GM23248 (cell line): ENCODE measurements around the gene COL1A2. TPM values are rescaled to one million over a fixed set of nuclear protein-coding genes. Genes with fewer than 3 reads are reported as not detected.
A peak's percentile ranks its signal among the peaks of the same experiment; 100 is the strongest.

ENCODE experiments used
- DNase-seq: peaks from one replicate; pipeline ENCODE4 v3.0.0-alpha.2; 2015
- H2AFZ ChIP-seq: fragments of 200-600 bp; sonication (generic); 2 replicates; pipeline ENCODE4 v1.6.1; 2016; ENCODE audit warnings: antibody characterized with exemption
- H3F3A ChIP-seq: fragments of 200-600 bp; sonication (generic); 2 replicates; pipeline ENCODE4 v1.6.1; 2016; ENCODE audit warnings: mild to moderate bottlenecking, antibody characterized with exemption, mixed run types; ENCODE audit not compliant: insufficient read depth
- H3K27ac ChIP-seq: fragments of 200-600 bp; sonication (generic); 2 replicates; pipeline ENCODE4 v1.5.1; 2016; ENCODE audit warnings: mild to moderate bottlenecking
- H3K27me3 ChIP-seq: fragments of 200-600 bp; sonication (generic); replicated peaks from 2 replicates; pipeline ENCODE4 v1.6.1; 2016; ENCODE audit warnings: mild to moderate bottlenecking; ENCODE audit not compliant: insufficient read depth
- H3K36me3 ChIP-seq: fragments of 200-600 bp; sonication (generic); 2 replicates; pipeline ENCODE4 v1.6.1; 2016; ENCODE audit warnings: low read depth, mild to moderate bottlenecking
- H3K4me1 ChIP-seq: fragments of 200-600 bp; sonication (generic); 2 replicates; pipeline ENCODE4 v1.6.1; 2016; ENCODE audit warnings: mild to moderate bottlenecking; ENCODE audit not compliant: insufficient read depth
- H3K4me2 ChIP-seq: fragments of 200-600 bp; sonication (generic); one replicate; pipeline ENCODE4 v1.6.1; 2016; ENCODE audit warnings: mild to moderate bottlenecking; ENCODE audit not compliant: unreplicated experiment
- H3K4me3 ChIP-seq: fragments of 200-600 bp; sonication (generic); 2 replicates; pipeline ENCODE4 v1.5.1; 2016; ENCODE audit warnings: mild to moderate bottlenecking
- H3K79me2 ChIP-seq: fragments of 200-600 bp; sonication (generic); 2 replicates; pipeline ENCODE4 v1.6.1; 2016; ENCODE audit warnings: mild to moderate bottlenecking; ENCODE audit not compliant: insufficient read depth
- H3K9ac ChIP-seq: fragments of 200-600 bp; sonication (generic); 2 replicates; pipeline ENCODE4 v1.6.1; 2016; ENCODE audit warnings: mild to moderate bottlenecking
- H3K9me2 ChIP-seq: fragments of 200-600 bp; sonication (generic); 2 replicates; pipeline ENCODE4 v1.6.1; 2016; ENCODE audit warnings: mixed run types, mild to moderate bottlenecking, moderate library complexity; ENCODE audit not compliant: insufficient read depth
- H3K9me3 ChIP-seq: fragments of 200-600 bp; sonication (generic); one replicate; pipeline ENCODE4 v1.6.1; 2017; ENCODE audit warnings: low read depth
- H4K20me1 ChIP-seq: fragments of 200-600 bp; sonication (generic); 2 replicates; pipeline ENCODE4 v1.6.0; 2016; ENCODE audit not compliant: insufficient read depth
- EZH2 ChIP-seq: fragments of 200-600 bp; sonication (generic); IDR thresholded peaks from 2 replicates; pipeline ENCODE4 v1.6.1; 2018; ENCODE audit warnings: antibody characterized with exemption, mild to moderate bottlenecking; ENCODE audit not compliant: insufficient read depth, poor library complexity, severe bottlenecking
- EZH2phosphoT487 ChIP-seq: fragments of 200-600 bp; sonication (generic); IDR thresholded peaks from 2 replicates; pipeline ENCODE4 v1.6.1; 2018; ENCODE audit warnings: antibody characterized with exemption, moderate library complexity, mild to moderate bottlenecking, low read depth; ENCODE audit not compliant: insufficient read depth
- WGBS, 2 experiments: methylation state at CpG; one replicate each; pipeline ENCODE4 v1.1.6; 2015 to 2017; ENCODE audit warnings: low lambda C conversion rate in 2 of 2, low coverage in 1 of 2; ENCODE audit errors: missing lambda C conversion rate in 2 of 2; 5-methylcytosine and 5-hydroxymethylcytosine counted together
- in situ Hi-C: fragments of 300-500 bp; cut with MboI; formaldehyde crosslinking; loops from 2 replicates; pipeline ENCODE4 v1.15.0; 2020
- polyA plus RNA-seq: library from polyadenylated mRNA; unstranded; fragments of >200 nt; fragmentation: Nextera tagmentation; extraction: Ambion mirVana; gene quantifications from 2 replicates; pipeline ENCODE4 v1.2.1, GENCODE V29; 2016
- total RNA-seq: library from RNA; depleted of rRNA; stranded (reverse); fragments of >200 nt; shearing (Covaris generic); gene quantifications from 2 replicates; pipeline ENCODE4 v1.2.3, GENCODE V29; 2014

The COL1A2 gene
- total and polyA plus RNA-seq, 2 experiments from 2014 or later = 9,779 to 11,288 TPM

- Histone ChIP-seq H3K27me3 (no peaks in the 10 kb centered on the region), H3K27ac (no peak overlapping the region), H3K9ac (no peak overlapping the region), H3K9me3 (no peaks in the 10 kb centered on the region), H3K4me2 (no peak overlapping the region), H3K4me1 (no peaks in the 10 kb centered on the region), H3K36me3 (no peaks in the 10 kb centered on the region), H2AFZ (no peak overlapping the region), H3K79me2 (no peaks in the 10 kb centered on the region), H3K9me2 (no peaks in the 10 kb centered on the region), H3K4me3 (no peak overlapping the region), H3F3A (no peaks in the 10 kb centered on the region), H4K20me1 (no peaks in the 10 kb centered on the region)
- DNase-seq = no peak
- TF ChIP-seq EZH2phosphoT487 (no peak), EZH2 (no peak)
- in situ Hi-C loops = no loop called here
- WGBS, 2 experiments = 63 to 66% methylated on average over 5 of the region's 5 CpGs
Measured at GRCh38 chr7:94446308-94446707, 51.6 kb downstream of the COL1A2 start.

DNA sequence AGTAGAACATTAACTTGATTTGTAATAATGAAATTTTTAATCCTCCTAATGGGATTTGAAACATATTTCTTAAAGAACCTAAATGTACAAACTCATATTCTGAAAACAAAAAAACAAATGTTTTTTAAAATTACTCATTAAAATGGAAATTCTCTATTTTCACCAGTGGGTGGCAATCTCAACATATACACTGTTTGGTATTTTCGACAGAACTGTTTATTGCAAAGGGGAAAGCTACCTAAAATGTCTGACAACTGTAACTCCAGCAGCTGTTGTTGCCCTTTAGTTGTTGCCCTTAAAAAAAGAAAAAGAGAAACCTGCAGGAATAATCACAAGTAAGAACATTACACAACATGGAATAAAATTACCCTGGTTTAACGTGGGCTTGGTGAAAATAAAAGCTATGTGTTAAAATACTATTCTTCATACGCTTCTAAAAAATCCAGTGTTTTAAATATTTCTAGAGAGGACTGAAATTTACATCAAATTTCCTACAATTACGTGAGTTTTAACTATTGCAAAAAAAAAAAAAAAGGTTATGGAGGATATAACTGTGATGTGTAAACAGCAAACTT is 54.5 kb downstream of the COL1A2 start:
- H3K9me2 ChIP-seq = no peaks in the 10 kb centered on the region
- H3K27ac ChIP-seq = no peak overlapping the region
- no peak overlapping the region for H3K4me2 ChIP-seq
- no peaks in the 10 kb centered on the region for H4K20me1 ChIP-seq
- DNase-seq = peak; percentile 74
- no peaks in the 10 kb centered on the region for H3K36me3 ChIP-seq
- H3K79me2 ChIP-seq = no peaks in the 10 kb centered on the region
- H3K27me3 ChIP-seq = no peaks in the 10 kb centered on the region
- no peaks in the 10 kb centered on the region for H3K4me1 ChIP-seq
- no peak overlapping the region for H3K9ac ChIP-seq
- in situ Hi-C loops = no loop called here
- H3K4me3 ChIP-seq = no peak overlapping the region
- peak overlapping the region; percentile 52 for H2AFZ ChIP-seq
- H3K9me3 ChIP-seq = no peaks in the 10 kb centered on the region
- no peak for TF ChIP-seq EZH2phosphoT487
- no peak for TF ChIP-seq EZH2
- WGBS, 2 experiments = 34 to 35% methylated on average over 4 of the region's 4 CpGs
- H3F3A ChIP-seq = no peaks in the 10 kb centered on the region

GRCh38 chr7:94450044-94450697 is 55.5 kb downstream of the COL1A2 start:
- Histone ChIP-seq H3K79me2 (no peaks in the 10 kb centered on the region), H4K20me1 (no peaks in the 10 kb centered on the region), H3K4me2 (no peak overlapping the region), H2AFZ (no peak overlapping the region), H3F3A (no peaks in the 10 kb centered on the region), H3K4me1 (no peaks in the 10 kb centered on the region), H3K9me3 (no peaks in the 10 kb centered on the region), H3K9ac (no peak overlapping the region), H3K9me2 (no peaks in the 10 kb centered on the region), H3K4me3 (no peak overlapping the region), H3K36me3 (no peaks in the 10 kb centered on the region), H3K27me3 (no peaks in the 10 kb centered on the region), H3K27ac (no peak overlapping the region)
- in situ Hi-C loops = loop anchor here (25.0 kb wide), 3 partner anchors 587 to 1037 kb away; partner anchors contain the start of gene ASB4
- TF ChIP-seq EZH2 (no peak), EZH2phosphoT487 (no peak)
- 88 to 91% methylated on average over 4 of the region's 4 CpGs for WGBS, 2 experiments
- no peak for DNase-seq

DNA sequence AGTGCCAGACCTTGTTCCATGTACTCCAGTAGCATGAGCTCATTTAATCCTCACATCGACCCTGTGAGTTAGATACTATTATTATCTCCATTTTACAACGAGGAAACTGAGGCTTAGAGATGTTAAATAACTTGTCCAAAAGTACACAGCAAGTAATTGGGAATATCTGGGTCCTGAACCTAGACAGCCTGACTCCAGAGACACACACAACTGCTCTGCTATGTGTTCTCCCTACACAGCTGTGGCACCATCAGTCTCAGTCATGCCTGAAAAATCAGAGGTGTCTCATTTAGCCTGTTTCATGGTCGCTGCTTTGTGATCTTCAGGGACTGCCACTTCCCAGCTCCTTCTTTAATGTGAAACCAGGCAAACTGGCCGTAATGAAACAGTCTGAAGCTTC is 56.5 kb downstream of the COL1A2 start:
- Histone ChIP-seq H3K4me3 (no peak overlapping the region), H4K20me1 (no peaks in the 10 kb centered on the region), H3K9me3 (no peaks in the 10 kb centered on the region), H3F3A (no peaks in the 10 kb centered on the region), H3K9ac (no peak overlapping the region), H3K9me2 (no peaks in the 10 kb centered on the region), H3K4me2 (no peak overlapping the region), H3K4me1 (no peaks in the 10 kb centered on the region), H2AFZ (no peak overlapping the region), H3K27ac (no peak overlapping the region), H3K36me3 (no peaks in the 10 kb centered on the region), H3K27me3 (no peaks in the 10 kb centered on the region), H3K79me2 (no peaks in the 10 kb centered on the region)
- in situ Hi-C loops = loop anchor here (25.0 kb wide), 3 partner anchors 586 to 1036 kb away; partner anchors contain the start of gene ASB4
- DNase-seq = no peak
- 26 to 35% methylated on average over 4 of the region's 4 CpGs for WGBS, 2 experiments
- TF ChIP-seq EZH2 = no peak
